Muscle of back (tissue), 11 donors: ENCODE results near the gene RFX8. TPM values are rescaled to one million over a fixed set of nuclear protein-coding genes. Genes with fewer than 3 reads are reported as not detected.
"Not testable (repeated sequence)": the region's sequence is repeated elsewhere in the genome, so short reads cannot be mapped to it uniquely, and the experiment has no call there.

Experiments
- DNase-seq, 3 donors: peaks; one replicate each; pipeline versions ENCODE4 v3.0.0 to v3.0.0-alpha.2; 2013
- polyA plus RNA-seq, 10 donors: library from polyadenylated mRNA; unstranded; fragments of 120-200 nt; gene quantifications; one replicate each; pipeline ENCODE4 v1.2.1, GENCODE V29; 2013; ENCODE audit not compliant: insufficient read length in 10 of 10

RFX8 gene
- polyA plus RNA-seq, 10 donors, result 2.4 to 3.9 (median 2.7) TPM

DNA sequence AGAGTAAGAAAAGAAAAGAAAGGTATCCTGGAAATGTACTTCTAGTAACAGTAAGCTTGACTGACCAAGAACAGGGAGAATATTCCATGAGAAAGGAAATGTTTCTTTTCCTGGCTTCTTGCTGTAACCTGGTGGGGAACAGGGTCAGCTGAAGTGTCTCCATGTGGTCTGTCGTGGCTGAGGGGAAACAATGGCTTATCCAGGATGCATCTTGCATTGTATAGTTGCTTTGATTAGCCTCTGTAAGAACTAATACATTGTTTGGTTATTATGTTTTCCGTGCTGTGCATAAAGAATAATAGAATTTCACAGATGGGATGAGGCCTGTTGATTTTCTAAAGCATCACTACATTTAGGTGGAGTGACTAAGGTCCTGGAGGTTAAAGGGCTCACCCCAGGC, 92.5 kb downstream of the RFX8 start:
- DNase-seq, result no peak

DNA sequence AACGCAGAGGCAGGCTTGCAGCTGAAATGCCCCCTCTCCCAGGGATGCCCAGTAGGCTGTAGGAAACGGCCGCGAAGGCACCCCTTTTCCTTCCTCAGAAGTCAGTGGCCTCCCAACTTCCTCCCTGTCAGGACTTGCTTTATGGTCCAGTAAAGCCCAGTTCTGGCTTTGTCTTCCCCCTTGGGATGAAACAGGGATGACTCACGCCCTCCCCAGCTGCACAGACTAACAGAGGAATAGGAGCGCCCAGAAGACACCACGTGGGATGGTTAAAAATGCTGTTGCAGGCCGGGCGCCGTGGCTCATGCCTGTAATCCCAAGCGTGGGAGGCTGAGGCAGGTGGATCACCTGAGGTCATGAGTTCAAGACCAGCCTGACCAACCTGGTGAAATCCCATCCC, 94.5 kb downstream of the RFX8 start:
- peak in 1 of 3 donors; percentile 43 for DNase-seq

DNA sequence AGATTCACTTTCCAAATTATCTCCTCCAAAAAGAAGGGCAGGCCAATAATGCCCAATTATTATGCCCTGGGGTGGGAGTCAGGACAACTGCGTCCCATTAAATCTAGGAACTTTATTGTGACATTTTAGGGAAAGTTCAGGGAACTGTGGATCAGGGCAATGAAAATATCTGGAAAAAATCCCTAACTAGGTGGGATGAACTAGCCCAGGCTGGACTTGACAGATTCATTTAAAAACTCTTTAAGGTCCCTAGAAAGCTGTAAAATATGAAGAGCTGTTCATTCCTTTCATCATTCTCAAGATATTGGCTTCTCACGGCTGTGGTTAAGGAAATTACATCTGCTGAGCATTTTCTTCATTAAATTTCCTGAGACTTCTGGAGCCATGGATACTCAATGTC, 95.8 kb downstream of the RFX8 start:
- DNase-seq, result no peak

DNA sequence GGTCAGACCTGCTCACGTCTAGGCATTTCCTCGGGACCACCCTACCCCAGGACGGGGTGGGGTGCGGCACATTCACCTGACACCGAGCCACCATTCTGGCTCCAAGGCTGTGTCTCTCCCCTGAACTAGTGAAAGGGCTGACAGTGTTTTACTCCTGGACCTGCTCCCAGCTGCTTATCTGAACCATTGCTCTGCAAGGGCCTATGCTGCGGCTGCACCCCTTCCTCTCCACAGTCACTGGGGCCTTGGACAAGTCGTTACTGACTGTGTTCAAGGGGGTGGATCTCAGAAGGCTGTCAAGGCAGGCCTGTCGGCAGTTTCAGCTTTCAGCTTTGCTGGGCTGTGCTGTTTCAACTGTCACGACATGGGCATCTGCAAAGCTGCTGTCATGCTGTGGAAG, 99.3 kb downstream of the RFX8 start:
- no peak for DNase-seq

DNA sequence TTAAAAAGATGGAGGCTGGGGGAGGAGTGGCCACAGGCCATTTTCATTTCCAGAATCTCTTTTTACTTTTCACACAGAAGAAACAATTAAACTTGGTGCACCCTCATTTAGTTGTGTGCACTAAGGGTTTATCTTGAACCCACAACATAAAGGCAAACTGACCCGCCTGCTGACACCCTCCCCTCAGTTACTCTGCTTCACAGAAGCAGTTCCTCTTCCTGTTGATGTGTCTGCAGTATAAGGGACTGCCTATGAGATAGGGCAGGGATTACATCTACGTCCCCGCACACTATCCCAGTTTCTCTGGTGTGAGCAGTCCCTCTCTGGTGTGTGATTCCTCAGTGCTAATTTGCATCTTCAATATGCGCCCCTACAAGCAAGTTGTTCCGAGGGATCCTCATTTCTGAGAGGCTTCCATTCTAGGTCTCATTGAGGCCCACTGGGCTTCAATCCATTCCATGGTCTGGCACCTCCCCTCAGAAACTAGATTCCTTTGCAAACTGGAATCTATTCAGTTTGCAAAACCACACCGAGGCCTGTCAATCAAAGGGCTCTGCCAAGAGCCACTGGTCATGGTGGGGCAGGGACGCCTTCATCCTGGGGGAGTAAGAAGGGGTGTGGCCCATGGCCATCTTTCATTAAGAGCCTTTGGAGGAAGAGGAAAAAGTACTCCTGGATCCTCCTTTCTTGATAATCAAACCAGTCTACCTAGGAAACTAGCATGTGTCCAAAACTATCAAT, 99.9 kb downstream of the RFX8 start:
- no peak for DNase-seq

DNA sequence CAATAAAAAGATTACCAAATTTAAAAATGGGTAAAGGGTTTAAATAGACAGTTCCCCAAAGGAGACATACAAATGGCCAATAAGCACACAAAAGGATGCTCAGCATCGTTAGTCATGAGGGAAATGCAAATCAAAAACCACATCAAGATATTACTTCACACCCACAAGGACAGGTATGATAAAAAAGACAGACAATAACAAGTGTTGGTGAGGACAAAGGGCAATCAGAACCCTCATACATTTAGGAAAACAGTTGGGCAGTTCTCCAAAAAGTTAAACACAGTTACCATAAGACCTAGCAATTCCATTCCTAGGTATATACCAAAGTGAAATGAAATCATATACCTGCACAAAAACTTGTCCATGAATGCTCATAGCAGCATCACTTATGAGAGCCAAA, 102.1 kb downstream of the RFX8 start:
- no peak for DNase-seq

DNA sequence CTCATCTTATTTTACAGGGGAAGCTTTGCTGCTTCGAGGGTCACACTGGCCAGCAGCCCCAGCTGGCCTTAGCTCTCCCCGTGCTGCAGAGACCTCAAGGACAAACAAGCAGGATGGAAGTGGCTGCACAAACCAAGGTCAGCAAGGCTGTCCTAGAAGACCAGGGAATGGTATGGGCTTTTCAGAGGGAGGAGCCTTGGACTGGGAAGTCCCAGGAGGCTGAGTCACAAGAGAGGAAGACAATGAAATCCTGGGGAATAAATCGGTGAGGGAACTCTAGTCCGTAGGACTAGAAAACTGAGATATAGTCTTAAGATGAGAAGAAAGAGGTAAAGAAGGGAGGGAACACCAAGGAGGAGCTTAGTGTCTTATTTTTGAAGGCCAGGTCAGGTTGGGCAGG, 103.3 kb downstream of the RFX8 start:
- DNase-seq, result no peak

DNA sequence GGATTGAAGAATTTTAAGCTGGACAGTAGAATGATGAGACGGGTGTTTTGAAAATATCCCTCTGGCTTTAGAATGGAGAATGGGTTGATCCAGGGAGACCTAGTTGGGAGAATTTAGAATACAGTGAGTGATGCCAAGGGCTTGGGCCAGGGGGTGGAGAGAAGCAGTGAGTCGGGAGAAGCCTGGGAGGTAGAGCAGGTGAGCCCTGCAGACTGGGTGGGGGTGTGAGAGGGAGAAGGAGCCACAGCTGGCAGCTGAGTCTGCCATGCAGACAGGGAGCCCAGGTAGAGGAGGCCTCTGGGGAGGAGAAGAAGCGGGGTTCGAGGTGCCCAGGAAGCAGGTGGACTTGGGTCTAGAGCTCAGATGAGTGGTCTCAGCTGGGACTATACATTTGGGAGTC, 105.8 kb downstream of the RFX8 start:
- DNase-seq, result no peak

DNA sequence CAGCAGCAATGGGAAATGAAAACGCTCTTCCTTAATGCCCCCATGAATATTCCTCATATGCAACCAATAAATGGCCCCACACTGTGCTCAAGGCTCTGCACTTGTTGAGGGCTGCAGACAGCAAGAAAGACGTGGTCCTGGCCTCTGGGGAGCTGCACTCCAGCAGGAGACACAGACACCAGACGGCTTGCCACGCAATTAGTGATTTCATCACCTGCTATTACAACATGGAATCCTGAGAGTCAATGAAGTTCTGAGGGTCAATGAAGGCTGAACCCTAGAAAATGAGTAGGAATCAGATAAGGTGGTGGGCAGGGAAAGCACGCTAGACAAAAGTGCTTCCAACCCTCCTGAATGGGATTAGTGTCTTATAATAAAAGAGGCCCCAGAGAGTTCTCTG, 106.5 kb downstream of the RFX8 start:
- no peak for DNase-seq

DNA sequence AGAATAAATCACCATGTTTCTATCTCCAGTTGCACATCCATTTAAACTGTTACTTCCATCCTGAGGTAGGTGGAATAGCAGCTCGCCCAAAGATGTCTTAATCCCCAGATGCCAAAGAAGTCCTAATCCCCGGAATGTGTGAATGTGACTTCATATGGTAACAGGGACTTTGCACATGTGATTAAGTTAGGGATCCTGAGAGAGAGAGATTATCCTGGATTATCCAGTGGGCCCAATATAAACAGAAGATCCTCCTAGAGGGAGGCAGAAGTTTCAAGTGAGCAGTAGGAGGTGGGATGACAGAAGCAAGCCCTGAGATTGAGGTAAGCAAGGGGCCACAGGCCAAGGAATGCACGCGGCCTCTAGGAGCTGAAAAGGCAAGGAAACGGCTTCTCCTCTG, 107.4 kb downstream of the RFX8 start:
- no peak for DNase-seq

DNA sequence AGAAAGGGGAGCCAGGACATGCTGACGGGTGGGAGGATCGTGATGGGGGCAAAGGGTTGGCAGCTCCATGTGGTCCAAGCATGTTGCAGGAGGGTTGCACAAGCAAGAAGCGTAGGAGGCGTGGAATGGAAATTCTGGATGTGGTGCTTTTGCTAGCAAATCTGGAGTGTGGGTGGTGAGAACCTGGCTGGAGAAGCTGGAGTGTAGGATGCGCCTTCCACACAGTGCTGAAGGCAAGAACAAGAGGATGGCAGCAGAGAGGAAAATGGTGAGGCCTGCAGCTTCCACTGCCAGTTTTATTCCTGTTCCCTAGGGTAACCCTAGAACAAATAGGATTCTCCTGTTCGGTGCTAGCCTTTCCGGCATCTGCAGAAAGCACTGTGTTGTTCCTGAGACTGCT, 110.0 kb downstream of the RFX8 start:
- no peak for DNase-seq

DNA sequence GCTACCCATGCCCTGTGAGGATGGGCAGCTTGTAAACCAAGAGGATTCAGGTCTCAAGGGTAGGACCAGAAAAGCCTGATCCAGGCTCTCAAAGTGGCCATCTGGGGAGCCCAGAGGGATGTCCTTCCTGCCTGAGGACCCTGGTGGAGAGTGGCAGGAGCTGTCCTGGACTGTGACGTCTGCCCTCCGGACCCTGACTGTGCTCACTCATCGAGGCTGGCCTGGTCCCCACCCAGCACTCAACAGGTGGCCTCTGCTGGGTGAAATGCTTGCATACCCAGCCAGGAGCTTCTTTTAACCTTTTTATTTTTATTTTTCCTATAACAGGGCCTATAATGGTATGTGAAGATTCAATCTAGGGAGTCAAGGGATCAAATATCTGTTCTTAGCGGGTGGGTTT, 112.1 kb downstream of the RFX8 start:
- no peak for DNase-seq

DNA sequence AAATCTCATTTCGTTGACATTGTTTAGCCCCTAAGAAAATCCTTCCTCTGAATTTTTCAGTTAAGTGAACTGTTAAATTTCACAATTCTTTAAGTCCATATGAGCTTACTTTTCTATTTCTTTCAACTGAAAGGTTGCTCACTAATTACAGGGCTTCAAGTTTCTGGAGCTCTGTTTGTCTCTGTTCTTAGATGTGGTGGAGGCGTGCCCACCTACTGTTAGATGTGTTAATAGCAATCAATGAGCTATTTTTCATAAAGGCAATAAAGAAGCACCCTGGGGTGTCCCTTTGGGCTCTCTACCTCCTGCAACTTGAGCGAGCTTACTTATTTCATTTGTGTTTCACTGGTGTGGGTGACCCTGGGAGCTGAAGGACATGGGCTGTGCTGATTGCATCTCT, 112.6 kb downstream of the RFX8 start:
- DNase-seq, result no peak

DNA sequence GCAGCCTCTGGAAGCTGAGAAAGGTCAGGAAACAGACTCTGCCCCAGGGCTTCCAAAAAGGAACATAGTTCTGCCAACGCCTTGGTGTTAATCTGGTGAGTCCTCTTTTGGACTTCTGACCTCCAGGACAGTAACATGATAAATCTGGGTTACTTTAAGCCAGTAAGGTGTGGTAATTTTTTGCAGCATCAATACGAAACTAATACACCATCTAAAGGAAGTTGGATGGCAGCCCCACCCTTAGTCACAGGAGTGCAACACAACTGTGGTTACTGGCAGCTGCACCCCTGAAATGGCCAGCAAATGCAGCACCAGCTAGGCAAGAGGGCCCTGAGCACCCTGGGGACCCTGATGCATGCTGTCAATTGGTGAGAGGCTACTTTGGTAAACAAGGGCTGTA, 113.4 kb downstream of the RFX8 start:
- DNase-seq, result no peak

DNA sequence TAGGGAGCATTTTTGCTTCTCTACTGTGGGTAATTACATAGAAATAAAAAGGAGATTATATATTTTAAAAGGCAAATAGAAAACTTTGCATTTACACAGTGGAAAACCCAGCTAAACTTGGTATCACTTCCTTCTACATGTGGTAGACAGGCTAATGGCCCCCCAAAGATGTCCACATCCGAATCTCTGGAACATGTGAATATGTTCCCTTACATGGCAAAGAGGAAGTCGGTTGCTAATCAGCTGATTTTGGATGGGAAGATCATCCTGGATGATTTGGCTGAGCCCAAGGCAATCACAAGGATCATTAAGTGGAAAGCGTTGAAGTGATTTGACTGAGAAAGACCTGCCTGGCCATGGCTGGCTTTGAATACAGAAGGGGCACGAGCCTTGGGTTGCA, 113.8 kb downstream of the RFX8 start:
- DNase-seq, result no peak

DNA sequence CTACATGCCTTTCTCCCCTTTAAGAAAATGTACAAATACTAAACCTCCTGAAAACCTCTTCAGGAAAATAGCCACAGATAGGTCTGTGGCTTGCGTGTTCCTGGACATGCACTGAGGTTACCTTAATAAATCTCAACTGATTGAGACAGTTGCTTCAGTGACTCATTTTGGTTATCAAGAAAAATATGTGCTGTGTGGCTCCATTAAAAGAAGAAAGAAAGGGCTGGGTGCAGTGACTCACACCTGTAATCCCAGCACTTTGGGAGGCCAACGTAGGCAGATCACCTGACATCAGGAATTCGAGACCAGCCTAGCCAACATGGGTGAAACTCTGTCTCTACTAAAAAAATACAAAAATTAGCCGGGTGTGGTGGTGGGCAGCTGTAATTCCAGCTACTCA, 114.7 kb downstream of the RFX8 start:
- no peak for DNase-seq

DNA sequence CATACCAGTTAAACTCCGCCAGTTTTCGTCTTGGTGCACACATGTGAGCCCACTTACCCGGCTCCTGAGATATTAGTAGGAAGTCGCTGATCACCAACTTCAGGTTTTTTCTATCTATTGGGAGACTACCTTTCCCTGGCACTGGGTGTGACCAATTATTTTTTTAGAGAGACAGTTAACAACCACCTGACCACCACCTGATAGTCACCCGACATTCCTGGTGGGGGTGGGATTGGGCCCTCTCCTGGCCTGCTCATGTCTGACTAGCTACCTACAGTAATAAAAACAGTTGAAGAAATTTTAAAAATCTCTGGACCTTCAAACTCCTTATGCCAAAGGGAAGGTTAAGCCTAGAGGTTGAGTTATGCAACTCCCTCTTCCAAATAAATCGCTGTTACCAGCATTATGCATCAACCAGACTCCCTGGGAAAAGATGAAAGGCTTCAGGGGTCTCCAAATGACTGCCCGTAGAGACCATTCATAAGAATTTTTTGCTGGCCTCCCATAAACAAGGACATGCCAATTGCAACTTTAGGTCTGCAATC, 115.4 kb downstream of the RFX8 start:
- DNase-seq, result no peak

DNA sequence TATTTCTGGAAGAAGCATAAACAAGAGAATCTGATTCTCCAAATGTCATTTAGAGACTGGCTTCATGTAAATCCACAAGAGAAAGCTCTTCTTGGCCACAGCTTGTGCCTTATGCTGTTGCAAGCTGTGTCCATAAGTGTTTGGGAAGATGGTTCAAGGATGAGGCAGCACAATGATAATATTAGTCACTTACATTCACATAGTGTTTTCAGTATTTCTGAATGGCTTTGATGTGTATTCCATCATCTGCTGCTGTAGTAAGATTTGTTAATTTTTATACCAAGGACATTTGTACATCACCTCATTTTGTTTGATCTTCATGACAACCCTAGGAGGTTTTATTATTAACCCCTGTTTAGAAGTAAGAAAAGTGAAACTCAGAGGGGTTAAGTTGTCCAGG, 117.5 kb downstream of the RFX8 start:
- DNase-seq, result no peak

DNA sequence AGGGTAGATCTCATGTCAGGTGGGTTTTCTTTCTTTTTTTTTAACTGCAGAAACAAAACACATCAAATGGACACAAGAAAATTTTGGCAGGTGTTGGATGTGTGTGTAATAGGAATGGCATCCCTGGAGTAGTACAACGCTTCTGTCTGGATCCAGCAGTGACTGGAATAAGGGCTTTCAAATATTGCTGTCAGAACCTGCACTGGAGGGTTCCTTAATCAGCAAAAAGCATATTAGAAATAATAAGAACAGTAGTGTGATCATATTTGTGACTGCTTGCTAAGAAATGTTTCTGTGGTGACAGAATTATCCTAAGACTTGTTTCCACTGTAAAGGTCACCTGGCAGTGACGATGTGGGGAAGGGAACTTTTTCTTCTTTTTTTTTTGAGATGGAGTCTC, 118.4 kb downstream of the RFX8 start:
- no peak for DNase-seq

DNA sequence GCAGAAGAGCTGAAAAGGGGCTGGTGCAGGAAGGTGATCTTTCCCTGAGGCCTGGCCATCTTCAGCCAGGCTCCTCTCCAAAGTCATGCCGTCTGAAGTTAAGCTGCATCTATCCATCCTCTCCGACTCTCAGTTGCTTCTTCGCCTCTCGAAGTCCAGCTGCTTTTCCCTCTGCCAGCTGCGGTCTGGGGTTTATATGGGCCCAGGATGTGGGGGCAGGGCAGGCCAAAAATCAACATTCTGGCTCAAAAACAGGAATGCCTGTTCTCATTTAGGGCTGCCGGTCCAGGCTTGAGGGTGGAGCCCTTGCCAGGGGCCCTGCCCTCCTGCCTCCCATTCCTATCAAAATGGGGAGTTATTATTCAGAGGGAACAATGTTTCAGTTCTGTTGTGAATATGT, 118.9 kb downstream of the RFX8 start:
- DNase-seq, result no peak

DNA sequence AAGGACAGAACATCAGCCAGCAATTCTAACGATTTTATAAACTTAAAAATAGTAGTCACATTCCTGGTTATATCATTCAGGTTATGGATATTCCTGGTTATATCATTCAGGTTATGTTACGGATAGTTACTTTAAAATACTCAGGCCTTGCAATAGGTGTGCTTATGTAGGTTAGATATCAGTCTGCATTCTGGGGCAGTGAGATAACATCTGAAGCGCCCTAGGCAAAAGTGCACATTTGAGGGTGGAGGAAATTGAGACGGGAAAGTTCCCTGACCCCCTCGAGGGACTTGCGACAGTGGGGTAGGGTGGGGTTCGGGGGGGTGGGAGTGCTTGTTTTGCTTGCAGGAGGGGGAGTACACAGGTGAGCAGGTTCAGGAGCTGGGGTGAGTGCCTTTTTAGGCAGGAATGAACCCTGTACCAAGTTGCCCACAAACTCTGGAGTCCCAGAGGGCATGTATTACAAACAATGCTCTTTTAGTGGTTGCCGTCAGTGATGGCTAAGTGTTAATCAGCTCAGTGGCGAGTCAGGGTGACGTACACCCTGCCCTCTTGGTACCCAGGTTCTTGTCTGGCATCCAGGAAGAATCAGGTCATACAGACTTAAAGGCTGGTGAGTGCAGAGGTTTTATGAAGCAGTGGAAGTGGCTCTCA, 119.4 kb downstream of the RFX8 start:
- no peak for DNase-seq

DNA sequence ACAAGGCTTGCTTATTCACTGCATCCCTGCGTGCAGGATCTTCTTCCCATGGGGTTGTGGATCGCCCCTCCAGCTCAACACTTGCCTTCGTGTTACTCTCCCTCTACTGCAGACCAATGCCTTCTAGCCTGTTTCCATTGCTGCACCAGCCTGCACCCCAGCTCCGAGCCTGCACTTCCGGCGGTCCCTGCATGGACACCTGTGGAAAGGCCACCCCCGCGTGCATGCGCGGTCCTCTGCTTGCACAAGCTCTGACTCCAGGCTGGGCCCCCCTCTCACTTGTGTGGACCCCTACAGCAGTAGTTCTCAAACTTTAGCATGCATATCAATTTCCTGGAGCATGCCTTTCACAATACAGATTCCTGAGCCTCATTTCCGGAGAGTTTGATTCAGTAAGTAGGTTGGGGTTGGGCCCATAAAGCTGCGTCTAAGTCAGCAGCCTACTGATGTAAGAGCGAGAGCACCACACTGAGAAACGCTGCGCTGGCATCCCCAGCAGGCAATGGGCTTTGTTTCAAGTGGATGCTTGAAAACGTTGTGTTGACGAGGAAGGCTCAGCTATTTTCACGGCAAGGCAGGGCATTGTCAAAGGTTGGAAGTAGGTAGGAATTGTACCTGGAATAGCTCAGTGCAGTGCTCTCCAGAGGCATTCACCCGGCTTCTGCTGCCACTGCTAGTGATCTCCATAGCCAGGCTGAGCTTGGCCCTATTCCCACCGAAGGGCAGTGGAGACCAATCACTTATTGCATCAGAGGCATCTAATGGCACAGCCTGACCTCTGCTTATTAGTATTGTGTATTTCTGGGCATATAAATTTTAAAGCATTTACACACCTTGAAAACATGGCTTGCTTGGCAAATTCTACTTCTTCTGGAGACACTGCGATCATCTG, 120.2 kb downstream of the RFX8 start:
- no peak for DNase-seq

DNA sequence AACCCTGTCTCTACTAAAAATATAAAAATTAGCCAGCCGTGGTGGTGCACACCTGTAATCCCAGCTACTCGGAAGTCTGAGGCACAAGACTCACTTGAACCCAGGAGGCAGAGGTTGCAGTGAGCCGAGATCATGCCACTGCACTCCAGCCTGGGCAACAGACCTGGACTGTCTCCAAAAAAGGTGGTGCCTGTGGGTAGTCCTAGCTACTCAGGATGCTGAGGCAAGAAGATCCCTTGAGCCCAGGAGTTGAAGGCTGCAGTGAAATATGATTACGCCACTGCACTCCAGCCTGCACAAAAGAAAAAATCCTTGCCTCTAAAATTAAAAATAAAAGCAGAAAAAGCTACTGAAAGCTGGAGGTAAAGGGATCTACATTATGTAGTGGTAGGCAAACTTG, 122.3 kb downstream of the RFX8 start:
- DNase-seq, result not testable (repeated sequence)
